22Rv1 (cell line): Measurements from ENCODE around the gene MAST4.
"Not testable (repeated sequence)": the region's sequence is repeated elsewhere in the genome, so short reads cannot be mapped to it uniquely, and the experiment has no call there.

Source experiments
- H3K27ac ChIP-seq: fragments of 450-650 bp; 2 replicates; pipeline ENCODE4 v1.5.1; 2017
- ZFX ChIP-seq: fragments of 450-650 bp; IDR thresholded peaks from 2 replicates; pipeline ENCODE4 v1.6.1; 2017; ENCODE audit warnings: antibody characterized with exemption, borderline replicate concordance
- TF ChIP-seq, protein P1 (sequence below): fragments of 450-650 bp; IDR thresholded peaks from 2 replicates; pipeline ENCODE4 v1.5.1; 2017; ENCODE audit warnings: mild to moderate bottlenecking

MAST4 gene

GRCh38 chr5:66818935-66819328, 222.7 kb downstream of the MAST4 start:
- no peak overlapping the region for H3K27ac ChIP-seq
- TF ChIP-seq, protein P1, sequence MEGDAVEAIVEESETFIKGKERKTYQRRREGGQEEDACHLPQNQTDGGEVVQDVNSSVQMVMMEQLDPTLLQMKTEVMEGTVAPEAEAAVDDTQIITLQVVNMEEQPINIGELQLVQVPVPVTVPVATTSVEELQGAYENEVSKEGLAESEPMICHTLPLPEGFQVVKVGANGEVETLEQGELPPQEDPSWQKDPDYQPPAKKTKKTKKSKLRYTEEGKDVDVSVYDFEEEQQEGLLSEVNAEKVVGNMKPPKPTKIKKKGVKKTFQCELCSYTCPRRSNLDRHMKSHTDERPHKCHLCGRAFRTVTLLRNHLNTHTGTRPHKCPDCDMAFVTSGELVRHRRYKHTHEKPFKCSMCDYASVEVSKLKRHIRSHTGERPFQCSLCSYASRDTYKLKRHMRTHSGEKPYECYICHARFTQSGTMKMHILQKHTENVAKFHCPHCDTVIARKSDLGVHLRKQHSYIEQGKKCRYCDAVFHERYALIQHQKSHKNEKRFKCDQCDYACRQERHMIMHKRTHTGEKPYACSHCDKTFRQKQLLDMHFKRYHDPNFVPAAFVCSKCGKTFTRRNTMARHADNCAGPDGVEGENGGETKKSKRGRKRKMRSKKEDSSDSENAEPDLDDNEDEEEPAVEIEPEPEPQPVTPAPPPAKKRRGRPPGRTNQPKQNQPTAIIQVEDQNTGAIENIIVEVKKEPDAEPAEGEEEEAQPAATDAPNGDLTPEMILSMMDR: no peak
- no peak for TF ChIP-seq ZFX

GRCh38 chr5:66820630-66821207, 224.5 kb downstream of the MAST4 start:
- H3K27ac ChIP-seq: no peak overlapping the region
- TF ChIP-seq, protein P1: no peak
- no peak for TF ChIP-seq ZFX

DNA sequence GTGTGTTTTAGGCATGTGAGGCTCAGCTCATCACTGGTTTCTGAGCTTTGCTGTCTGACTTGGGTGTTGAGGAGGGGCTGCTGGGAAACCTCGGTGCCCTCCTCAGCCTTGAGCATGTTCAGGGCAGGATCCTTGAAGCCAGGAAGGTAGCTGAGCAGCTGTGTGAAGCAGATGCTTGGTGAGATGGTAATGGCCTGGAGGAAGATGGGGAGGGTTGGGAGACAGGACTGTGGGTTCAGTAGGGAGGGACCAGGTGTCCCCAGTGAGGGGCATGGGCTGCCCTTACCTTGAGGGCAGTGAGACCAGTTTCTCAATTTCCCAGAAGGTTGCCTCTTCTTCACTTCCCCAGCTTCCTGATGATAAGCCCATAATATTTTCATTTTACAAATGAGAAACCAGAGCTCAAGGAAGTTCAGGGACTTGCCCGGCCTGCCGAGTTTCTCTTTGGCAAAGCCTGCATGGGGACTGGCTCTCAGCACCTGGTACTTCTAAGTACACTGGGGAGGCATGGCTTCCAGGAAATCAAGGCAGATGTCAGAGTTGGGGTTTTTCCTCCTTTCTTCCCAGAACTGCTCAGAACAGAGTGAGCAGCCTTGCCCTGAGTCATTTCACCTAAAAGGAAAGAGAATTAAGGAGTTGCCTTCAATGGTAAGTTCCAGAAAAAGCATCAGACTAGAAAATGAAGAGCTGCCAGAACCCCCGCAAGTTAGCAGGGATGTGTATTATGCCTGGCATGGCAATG, 225.7 kb downstream of the MAST4 start:
- TF ChIP-seq, protein P1: no peak
- no peak for TF ChIP-seq ZFX
- H3K27ac ChIP-seq: no peak overlapping the region

- not testable (repeated sequence) for H3K27ac ChIP-seq
Observed at GRCh38 chr5:66822906-66823305, 226.7 kb downstream of the MAST4 start.

DNA sequence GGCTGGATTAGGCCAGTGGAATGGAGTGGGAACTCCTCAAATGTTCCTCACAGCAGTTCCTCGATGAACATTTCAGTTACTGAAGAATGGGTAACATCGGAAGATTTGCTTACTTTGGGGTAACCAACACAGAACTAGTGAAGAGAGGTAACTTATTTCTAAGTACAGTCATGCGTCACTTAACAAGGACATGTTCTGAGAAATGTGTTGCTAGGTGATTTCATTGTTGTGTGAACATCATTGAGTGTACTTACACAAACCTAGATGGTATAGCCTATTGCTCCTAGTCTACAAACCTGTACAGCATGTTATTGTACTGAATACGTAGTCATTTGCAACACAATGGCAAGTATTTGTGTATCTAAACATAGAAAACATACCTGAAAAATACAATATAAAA, 228.3 kb downstream of the MAST4 start:
- no peak overlapping the region for H3K27ac ChIP-seq
- TF ChIP-seq, protein P1: no peak
- no peak for TF ChIP-seq ZFX

DNA sequence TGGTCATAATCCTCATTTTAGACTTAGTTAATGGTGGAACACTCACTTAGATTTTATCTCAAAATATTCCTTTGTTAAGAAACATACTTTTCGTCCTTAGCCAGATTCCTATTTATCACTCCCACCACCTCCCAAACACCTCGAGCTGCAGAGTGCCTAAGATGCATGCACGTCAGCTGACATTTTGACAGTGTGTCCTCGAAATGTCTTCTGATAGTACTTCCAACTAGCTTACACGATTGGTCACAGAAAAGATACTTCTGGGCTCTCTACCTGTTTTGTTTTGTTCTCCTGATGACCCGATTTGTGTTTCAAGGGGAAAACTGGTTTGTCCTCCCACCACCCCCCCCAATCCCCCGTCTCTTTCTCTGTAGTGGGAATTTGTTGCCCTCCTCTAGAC, 230.1 kb downstream of the MAST4 start:
- H3K27ac ChIP-seq: no peak overlapping the region
- TF ChIP-seq ZFX: no peak
- TF ChIP-seq, protein P1: no peak

GRCh38 chr5:66826696-66827095, 230.5 kb downstream of the MAST4 start:
- TF ChIP-seq, protein P1: no peak
- TF ChIP-seq ZFX: no peak
- H3K27ac ChIP-seq: no peak overlapping the region
